ENCODE data around the gene NPY4R2. TPM values are rescaled to one million over a fixed set of nuclear protein-coding genes. Genes with fewer than 3 reads are reported as not detected.
"Not testable (repeated sequence)": the region's sequence is repeated elsewhere in the genome, so short reads cannot be mapped to it uniquely, and the experiment has no call there.

Gene NPY4R2
- 1.9 TPM for total RNA-seq
- long read RNA-seq, partial matches to known transcripts: 0 of 1 reads
- long read RNA-seq, other reads (novel, unspliced or antisense): 1 of 1 reads

- H3K27me3 ChIP-seq (ENCODE audit: low read depth); H3K27ac ChIP-seq; DNase-seq; intact Hi-C loops (cut with DNase I); H3K4me1 ChIP-seq; H3K4me3 ChIP-seq; H3K9me3 ChIP-seq; ATAC-seq; H3K36me3 ChIP-seq: not testable (repeated sequence)
Measured at GRCh38 chr10:47918475-47918874, at the start of gene NPY4R2. Gene NPY4R2 (plus strand): TSS chr10:47918662. CDS start chr10:47921988, 3,326 bp downstream.

GRCh38 chr10:47870887-47871286, 47.6 kb upstream of the NPY4R2 start:
- H3K4me1 ChIP-seq; H3K27me3 ChIP-seq (ENCODE audit: low read depth); intact Hi-C loops (cut with DNase I); H3K4me3 ChIP-seq; DNase-seq; H3K9me3 ChIP-seq; H3K36me3 ChIP-seq; H3K27ac ChIP-seq: not testable (repeated sequence)
- peak in 1 of 2 donors; percentile 30 for ATAC-seq

- H3K4me3 ChIP-seq; H3K27ac ChIP-seq; H3K36me3 ChIP-seq; intact Hi-C loops (cut with DNase I); H3K9me3 ChIP-seq; H3K27me3 ChIP-seq (ENCODE audit: low read depth); DNase-seq; H3K4me1 ChIP-seq: not testable (repeated sequence)
- ATAC-seq: peak in 1 of 2 donors; percentile 23
Measured at GRCh38 chr10:47871485-47872180, 46.8 kb upstream of the NPY4R2 start.

GRCh38 chr10:47872236-47872635, 46.2 kb upstream of the NPY4R2 start:
- intact Hi-C loops (cut with DNase I); H3K27ac ChIP-seq; H3K27me3 ChIP-seq (ENCODE audit: low read depth); H3K4me1 ChIP-seq; DNase-seq; H3K36me3 ChIP-seq; ATAC-seq; H3K9me3 ChIP-seq; H3K4me3 ChIP-seq: not testable (repeated sequence)

- H3K27me3 ChIP-seq (ENCODE audit: low read depth); H3K9me3 ChIP-seq; intact Hi-C loops (cut with DNase I); H3K4me1 ChIP-seq; H3K27ac ChIP-seq; ATAC-seq; H3K4me3 ChIP-seq; H3K36me3 ChIP-seq; DNase-seq: not testable (repeated sequence)
Measured at GRCh38 chr10:47884239-47884638, 34.2 kb upstream of the NPY4R2 start.

GRCh38 chr10:47884934-47885333, 33.5 kb upstream of the NPY4R2 start:
- H3K27ac ChIP-seq; H3K36me3 ChIP-seq; intact Hi-C loops (cut with DNase I); DNase-seq; H3K27me3 ChIP-seq (ENCODE audit: low read depth); H3K4me1 ChIP-seq; H3K4me3 ChIP-seq; ATAC-seq; H3K9me3 ChIP-seq: not testable (repeated sequence)

GRCh38 chr10:47886356-47886755, 32.1 kb upstream of the NPY4R2 start:
- H3K9me3 ChIP-seq; H3K27me3 ChIP-seq (ENCODE audit: low read depth); DNase-seq; H3K36me3 ChIP-seq; H3K27ac ChIP-seq; intact Hi-C loops (cut with DNase I); ATAC-seq; H3K4me1 ChIP-seq; H3K4me3 ChIP-seq: not testable (repeated sequence)

GRCh38 chr10:47886827-47887226, 31.6 kb upstream of the NPY4R2 start:
- H3K27ac ChIP-seq; H3K9me3 ChIP-seq; H3K36me3 ChIP-seq; intact Hi-C loops (cut with DNase I); H3K27me3 ChIP-seq (ENCODE audit: low read depth); H3K4me1 ChIP-seq; DNase-seq; ATAC-seq; H3K4me3 ChIP-seq: not testable (repeated sequence)

- H3K4me3 ChIP-seq; DNase-seq; H3K36me3 ChIP-seq; H3K9me3 ChIP-seq; H3K4me1 ChIP-seq; ATAC-seq; H3K27me3 ChIP-seq (ENCODE audit: low read depth); intact Hi-C loops (cut with DNase I); H3K27ac ChIP-seq: not testable (repeated sequence)
Measured at GRCh38 chr10:47890737-47891136, 27.7 kb upstream of the NPY4R2 start.

- H3K4me3 ChIP-seq; intact Hi-C loops (cut with DNase I): not testable (repeated sequence)
- peak; percentile 15 to 22 for ATAC-seq
Measured at GRCh38 chr10:47892494-47893261, 25.8 kb upstream of the NPY4R2 start.

GRCh38 chr10:47894571-47894970, 23.9 kb upstream of the NPY4R2 start:
- H3K27ac ChIP-seq; H3K4me1 ChIP-seq; intact Hi-C loops (cut with DNase I); H3K4me3 ChIP-seq; H3K27me3 ChIP-seq (ENCODE audit: low read depth); DNase-seq; H3K36me3 ChIP-seq; H3K9me3 ChIP-seq: not testable (repeated sequence)
- ATAC-seq: peak; percentile 16 to 48

More at GRCh38 chr10:47892494-47893261, 25.8 kb upstream of the NPY4R2 start:
- DNase-seq; H3K9me3 ChIP-seq; H3K4me1 ChIP-seq; H3K36me3 ChIP-seq; H3K27ac ChIP-seq; H3K27me3 ChIP-seq (ENCODE audit: low read depth): not testable (repeated sequence)

- DNase-seq; H3K4me3 ChIP-seq; H3K4me1 ChIP-seq; H3K36me3 ChIP-seq; H3K27me3 ChIP-seq (ENCODE audit: low read depth); H3K9me3 ChIP-seq; intact Hi-C loops (cut with DNase I); H3K27ac ChIP-seq; ATAC-seq: not testable (repeated sequence)
Measured at GRCh38 chr10:47897813-47898212, 20.6 kb upstream of the NPY4R2 start.

GRCh38 chr10:47909333-47909732, 9.1 kb upstream of the NPY4R2 start:
- not testable (repeated sequence) for DNase-seq

GRCh38 chr10:47910486-47910885, 8.0 kb upstream of the NPY4R2 start:
- H3K27ac ChIP-seq; H3K36me3 ChIP-seq; H3K4me3 ChIP-seq; H3K9me3 ChIP-seq; intact Hi-C loops (cut with DNase I); H3K27me3 ChIP-seq (ENCODE audit: low read depth); H3K4me1 ChIP-seq: not testable (repeated sequence)
- peak; percentile 48 for DNase-seq
- peak; percentile 89 to 94 for ATAC-seq

More at GRCh38 chr10:47909333-47909732, 9.1 kb upstream of the NPY4R2 start:
- ATAC-seq: peak in 1 of 2 donors; percentile 43
- H3K27ac ChIP-seq; H3K4me3 ChIP-seq; intact Hi-C loops (cut with DNase I); H3K36me3 ChIP-seq; H3K9me3 ChIP-seq; H3K27me3 ChIP-seq (ENCODE audit: low read depth); H3K4me1 ChIP-seq: not testable (repeated sequence)

Measured in lower lobe of right lung (tissue), 2 donors.